HG02973 (cell line): Measurements from ENCODE around the gene NUP188.
"Not testable (repeated sequence)": the region's sequence is repeated elsewhere in the genome, so short reads cannot be mapped to it uniquely, and the experiment has no call there.

Experiments used
- ATAC-seq: cut with Tn5 transposase; IDR thresholded peaks from one replicate; pipeline ENCODE4 v1.9.1; 2021; ENCODE audit warnings: moderate library complexity; ENCODE audit not compliant: unreplicated experiment

Gene NUP188

GRCh38 chr9:128940946-128941755 lies 6.3 kb upstream of the NUP188 start:
- ATAC-seq = no peak

- ATAC-seq = no peak
These were observed 3.5 kb upstream of the NUP188 start for GRCh38 chr9:128943832-128944620.

- not testable (repeated sequence) for ATAC-seq
These were observed 2.5 kb upstream of the NUP188 start for GRCh38 chr9:128944966-128945365.

GRCh38 chr9:128945798-128946501 lies 1.5 kb upstream of the NUP188 start:
- ATAC-seq = no peak

- ATAC-seq = peak; percentile 20
These were observed 775 bp upstream of the NUP188 start for GRCh38 chr9:128946571-128947276.

GRCh38 chr9:128947277-128947526 lies 297 bp upstream of the NUP188 start:
- ATAC-seq = no peak

GRCh38 chr9:128961403-128961802 lies 13.9 kb downstream of the NUP188 start:
- ATAC-seq = not testable (repeated sequence)

GRCh38 chr9:128969491-128969890 lies 22.0 kb downstream of the NUP188 start:
- ATAC-seq = no peak

- no peak for ATAC-seq
These were observed 25.5 kb downstream of the NUP188 start for GRCh38 chr9:128972956-128973355.

- ATAC-seq = no peak
These were observed 31.6 kb downstream of the NUP188 start for GRCh38 chr9:128979111-128979510.

GRCh38 chr9:128983536-128983935 lies 36.0 kb downstream of the NUP188 start:
- ATAC-seq = no peak

GRCh38 chr9:128986671-128987070 lies 39.2 kb downstream of the NUP188 start:
- ATAC-seq = no peak

GRCh38 chr9:128987805-128988204 lies 40.3 kb downstream of the NUP188 start:
- no peak for ATAC-seq

- no peak for ATAC-seq
These were observed 45.5 kb downstream of the NUP188 start for GRCh38 chr9:128992995-128993394.

- ATAC-seq = no peak
These were observed 48.3 kb downstream of the NUP188 start for GRCh38 chr9:128995791-128996190.

- no peak for ATAC-seq
These were observed 51.0 kb downstream of the NUP188 start for GRCh38 chr9:128998462-128998861.

GRCh38 chr9:128999581-129000206 lies 52.2 kb downstream of the NUP188 start:
- ATAC-seq = no peak

- no peak for ATAC-seq
These were observed 54.2 kb downstream of the NUP188 start for GRCh38 chr9:129001504-129002325.

- ATAC-seq = no peak
These were observed 55.5 kb downstream of the NUP188 start for GRCh38 chr9:129002992-129003391.

- not testable (repeated sequence) for ATAC-seq
These were observed 56.7 kb downstream of the NUP188 start for GRCh38 chr9:129004173-129004572.
